Inferior parietal cortex (tissue), 1 donor: Measurements from ENCODE around the gene OSBPL7.
"Not testable (repeated sequence)": the region's sequence is repeated elsewhere in the genome, so short reads cannot be mapped to it uniquely, and the experiment has no call there.

Source experiments
- DNase-seq: peaks from one replicate; pipeline ENCODE4 v3.0.0-alpha.2; 2016; ENCODE audit errors: extremely low spot score

The OSBPL7 gene

DNA sequence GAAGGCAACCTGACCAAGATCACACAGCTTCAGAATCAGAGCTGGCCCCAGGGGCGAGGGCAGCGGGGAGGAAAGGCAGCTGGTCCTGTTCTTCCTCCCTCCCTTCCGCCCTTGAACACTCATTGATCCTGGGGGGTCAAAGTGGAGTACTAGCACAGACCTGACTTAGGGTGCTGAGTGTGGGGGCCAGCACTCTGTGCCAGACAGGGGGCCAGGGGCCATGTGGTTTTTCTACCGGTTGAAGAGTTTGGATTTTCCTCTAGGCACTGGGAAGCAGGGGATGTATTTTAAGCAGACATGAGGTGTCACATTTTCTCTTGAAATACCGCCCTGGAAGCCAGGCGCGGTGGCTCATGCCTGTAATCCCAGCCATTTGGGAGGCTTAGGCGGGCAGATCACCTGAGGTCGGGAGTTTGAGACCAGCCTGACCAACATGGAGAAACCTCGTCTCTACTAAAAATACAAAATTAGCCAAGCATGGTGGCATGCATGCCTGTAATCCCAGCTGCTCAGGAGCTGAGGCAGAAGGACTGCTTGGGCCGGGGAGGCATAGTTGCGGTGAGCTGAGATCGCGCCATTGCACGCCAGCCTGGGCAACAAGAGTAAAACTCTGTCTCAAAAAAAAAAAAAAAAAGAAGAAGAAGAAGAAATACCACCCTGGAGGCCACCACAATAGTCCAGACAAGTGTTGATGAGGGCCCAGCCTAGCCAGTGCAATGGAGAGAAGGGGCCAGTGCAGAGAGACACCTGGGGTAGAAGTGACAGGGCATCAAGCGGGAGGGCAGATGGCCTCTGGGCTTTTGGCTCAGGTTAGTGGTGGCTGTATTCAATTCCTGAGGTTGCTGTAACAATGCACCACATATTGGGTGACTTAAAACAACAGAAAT, 15.3 kb downstream of the OSBPL7 start:
- no peak for DNase-seq

DNA sequence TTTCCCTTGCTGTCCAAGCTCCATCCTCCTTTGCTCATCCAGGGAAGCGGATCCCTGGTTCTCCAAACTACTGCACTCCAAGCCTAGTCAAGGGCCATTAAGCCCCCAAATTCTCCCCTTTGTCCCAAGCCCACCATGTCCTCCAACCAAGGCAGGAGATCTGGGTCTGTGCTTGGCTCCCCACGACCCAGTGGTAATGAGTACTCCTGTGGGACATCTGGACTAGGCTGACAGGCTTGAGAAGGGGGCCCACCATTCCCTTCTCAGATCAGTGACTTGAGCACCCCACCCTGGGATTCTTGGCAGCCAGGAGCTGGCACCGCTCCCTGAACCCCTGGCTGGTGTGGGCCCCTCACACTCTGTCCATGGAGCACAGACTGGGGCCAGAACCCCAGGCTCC, 17.1 kb downstream of the OSBPL7 start:
- DNase-seq, result no peak

DNA sequence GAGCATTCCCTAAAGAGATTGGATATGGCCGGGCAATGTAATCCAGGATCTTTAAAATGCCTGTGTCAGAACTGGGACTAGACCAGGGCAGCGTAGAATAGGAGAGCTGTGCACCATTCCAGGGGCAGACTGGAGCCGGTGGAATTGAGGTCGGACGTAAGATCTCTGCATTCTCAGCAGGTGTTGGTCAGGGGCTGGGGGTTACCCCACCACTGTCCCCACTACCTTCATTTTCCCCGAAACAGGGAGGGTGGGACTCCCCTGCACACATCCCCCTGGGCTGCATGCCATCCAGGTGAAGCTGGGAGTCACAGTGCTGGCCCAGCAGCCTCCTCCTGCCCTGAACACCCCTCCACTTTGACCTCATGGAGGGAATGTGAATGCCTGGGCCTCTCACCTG, 17.8 kb downstream of the OSBPL7 start:
- no peak for DNase-seq

DNA sequence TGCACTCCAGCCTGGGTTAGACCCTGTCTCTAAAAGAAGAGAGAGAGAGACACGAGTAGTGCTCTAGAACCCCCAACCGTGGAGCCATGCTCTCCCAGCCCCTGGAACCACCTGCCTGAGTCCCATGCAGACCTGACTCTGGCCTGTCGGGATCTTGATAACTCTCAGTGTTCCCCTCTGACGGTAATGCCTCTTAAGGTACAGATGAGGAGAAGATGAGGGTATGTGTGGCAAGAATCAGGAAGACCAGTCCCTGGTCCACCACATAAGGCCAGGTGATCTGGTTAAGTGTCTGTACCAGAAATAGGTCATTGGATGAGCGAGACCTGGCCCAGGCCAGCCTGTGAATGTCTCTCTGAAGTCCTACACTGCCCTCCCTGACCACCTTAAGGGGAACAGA, 18.4 kb downstream of the OSBPL7 start:
- no peak for DNase-seq

DNA sequence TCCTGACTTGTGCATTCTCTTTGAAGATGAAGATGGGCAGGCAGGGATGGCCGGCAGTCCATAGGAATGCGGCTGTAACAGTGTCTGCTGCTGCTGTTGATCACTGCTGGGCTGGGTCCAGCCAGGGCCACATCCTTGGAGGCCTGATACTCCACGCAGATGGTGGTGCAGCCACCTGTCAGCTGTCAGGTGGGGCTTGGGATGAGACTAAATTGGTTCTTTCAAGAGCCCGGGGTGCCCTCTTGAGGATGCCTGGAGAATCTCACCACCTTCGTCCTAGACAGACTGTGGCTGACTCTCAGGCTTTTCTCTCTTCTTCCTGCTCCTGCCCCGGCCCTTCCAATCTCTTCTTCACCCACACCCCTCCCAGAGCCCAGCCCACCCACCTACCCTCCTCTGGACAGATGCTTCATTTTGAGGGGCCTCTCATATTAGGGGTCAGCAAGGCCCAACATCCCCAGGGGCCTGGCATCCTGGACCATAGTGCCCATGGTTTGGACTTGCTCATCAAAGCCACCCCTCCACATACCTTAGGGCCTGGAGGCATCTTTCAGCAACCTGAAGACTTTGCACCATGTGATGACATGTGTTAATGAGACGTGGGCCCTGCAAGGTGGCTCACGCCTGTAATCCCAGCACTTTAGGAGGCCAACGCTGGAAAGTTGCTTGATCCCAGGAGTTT, 19.1 kb downstream of the OSBPL7 start:
- DNase-seq, result peak; percentile 33

DNA sequence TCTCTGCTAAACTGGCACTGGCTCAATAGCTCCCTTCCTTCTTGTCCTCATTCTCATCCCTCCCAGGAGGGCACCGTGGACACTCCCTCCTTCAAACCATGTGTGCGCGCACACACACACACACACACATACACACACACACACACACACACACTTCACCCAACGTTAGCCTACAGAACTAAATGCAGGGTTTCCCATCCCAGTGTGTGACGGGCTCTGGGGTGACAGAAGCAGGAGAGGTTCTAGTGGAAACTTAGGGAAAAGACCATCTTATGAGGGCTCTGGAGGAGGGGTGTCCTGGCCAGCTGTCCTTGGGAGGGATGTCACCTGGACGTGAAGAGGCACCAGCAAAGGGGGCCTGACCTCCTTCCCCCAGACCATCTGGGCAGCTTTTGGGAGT, 19.7 kb downstream of the OSBPL7 start:
- no peak for DNase-seq

DNA sequence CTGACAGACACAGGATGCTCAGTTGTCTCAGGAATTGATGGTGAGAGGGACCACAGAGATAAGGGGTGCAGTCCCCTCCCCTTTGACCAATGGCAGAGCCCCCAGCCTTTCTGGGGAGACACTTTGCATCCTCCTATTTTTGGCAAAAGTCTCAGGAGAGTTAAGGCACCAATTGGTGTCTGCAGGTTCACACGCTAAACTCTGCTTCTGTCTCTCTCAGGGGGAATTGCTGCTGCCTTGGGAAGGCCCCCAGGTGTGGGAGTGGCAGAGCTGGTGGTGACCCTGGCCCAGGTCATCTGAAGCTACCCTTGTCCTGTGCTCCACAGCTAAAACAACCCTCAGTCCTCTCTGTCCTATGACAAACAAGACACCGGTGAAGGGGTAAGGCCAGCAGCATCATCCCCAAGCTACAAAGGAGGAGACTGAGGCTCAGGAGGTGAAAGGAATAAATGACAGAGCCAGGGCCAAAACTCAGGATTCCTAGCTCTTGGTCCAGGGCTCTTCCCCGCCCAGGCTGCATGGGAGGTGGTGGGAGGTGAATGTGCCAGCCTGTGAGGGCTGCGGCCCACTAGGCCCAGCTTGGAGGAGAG, 20.3 kb downstream of the OSBPL7 start:
- DNase-seq, result no peak

DNA sequence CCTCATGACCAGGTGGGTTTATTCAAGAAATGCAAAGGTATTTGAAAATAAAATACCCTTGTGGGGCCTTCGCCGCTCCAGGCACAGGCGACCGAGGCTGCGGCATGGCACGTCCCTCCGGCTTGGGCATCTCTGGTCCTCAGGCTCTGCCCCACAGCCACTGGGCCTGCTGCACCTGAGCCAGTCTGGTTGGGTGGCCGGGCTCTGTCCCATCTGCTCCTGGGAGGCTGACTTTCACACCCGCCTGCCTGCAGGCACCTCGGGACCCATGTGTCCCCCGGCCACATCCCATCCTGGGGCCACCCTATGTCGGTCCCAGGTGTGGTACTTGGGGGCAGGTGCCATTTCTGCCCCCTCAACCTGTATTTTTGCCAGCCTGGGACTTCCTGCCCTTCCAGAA, 20.9 kb downstream of the OSBPL7 start:
- DNase-seq, result no peak

DNA sequence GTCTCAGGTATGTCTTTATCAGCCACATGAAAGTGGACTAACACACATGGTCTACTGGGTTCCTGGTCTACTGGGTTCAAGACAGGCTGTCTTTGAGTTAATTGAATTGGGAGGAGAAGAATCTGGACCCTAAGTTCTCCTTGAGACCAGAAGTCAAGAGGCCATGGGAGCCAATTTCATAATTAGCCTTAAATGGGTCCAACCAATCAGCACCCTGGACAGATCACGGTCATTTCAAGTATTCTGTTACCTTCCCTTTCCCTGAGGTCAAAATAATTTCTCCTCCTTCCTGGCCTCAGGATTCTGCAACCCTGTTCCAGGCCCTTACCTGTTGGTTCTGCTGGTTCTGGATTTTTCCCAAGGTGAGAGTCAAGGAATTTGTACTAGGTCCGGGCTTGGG, 23.8 kb downstream of the OSBPL7 start:
- DNase-seq, result no peak

DNA sequence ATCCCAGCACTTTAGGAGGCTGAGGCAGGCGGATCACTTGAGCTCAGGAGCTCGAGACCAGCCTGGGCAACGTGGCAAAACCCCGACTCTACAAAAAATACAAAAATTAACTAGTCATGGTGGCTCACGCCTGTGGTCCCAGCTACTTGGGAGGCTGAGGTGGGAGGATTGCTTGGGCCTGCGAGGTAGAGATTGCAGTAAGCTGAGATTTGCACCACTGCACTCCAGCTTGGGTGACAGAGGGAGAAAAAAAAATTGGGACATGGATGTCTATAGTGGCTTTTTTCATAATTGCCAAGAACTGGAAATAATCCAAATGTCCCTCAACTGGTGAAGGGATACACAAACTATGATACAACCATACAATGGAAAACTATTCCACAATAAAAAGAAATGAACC, 28.6 kb downstream of the OSBPL7 start:
- DNase-seq, result no peak

DNA sequence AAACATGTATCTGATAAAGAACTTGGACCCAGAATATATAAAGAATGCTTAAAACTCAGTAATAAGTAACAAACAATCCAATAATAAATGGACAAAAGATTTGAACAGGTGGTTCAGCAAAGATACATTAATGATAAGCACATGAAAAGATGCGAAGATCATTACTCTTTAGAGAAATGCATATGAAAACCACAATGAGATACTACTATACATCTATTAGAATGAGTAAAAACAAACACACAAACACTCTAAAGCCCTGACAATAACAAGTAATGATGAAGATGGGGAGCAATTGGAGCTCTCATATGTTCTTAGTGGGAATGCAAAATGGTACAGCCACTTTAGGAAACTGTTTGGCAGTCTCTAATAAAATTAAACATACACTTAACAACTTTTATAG, 29.1 kb downstream of the OSBPL7 start:
- DNase-seq, result no peak

DNA sequence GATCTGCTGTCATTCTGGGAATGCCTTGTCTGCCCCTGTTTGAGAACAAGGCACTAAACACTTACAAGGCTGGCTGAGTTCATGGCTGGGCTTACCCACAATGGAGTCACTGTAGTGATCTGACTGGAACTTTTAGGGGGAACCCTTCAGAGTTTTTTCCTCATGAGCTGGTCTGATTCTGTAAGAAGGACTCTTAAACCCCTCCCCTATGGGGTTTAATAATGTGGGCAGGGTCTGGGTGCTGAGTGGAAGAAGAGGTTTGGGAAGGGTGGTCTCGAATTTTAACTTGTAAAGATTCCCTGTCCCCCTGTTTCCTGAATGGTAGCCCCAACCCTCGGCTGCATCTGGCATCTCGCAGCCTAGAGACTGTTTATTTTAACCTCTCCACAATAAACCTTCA, 30.6 kb downstream of the OSBPL7 start:
- DNase-seq, result no peak

DNA sequence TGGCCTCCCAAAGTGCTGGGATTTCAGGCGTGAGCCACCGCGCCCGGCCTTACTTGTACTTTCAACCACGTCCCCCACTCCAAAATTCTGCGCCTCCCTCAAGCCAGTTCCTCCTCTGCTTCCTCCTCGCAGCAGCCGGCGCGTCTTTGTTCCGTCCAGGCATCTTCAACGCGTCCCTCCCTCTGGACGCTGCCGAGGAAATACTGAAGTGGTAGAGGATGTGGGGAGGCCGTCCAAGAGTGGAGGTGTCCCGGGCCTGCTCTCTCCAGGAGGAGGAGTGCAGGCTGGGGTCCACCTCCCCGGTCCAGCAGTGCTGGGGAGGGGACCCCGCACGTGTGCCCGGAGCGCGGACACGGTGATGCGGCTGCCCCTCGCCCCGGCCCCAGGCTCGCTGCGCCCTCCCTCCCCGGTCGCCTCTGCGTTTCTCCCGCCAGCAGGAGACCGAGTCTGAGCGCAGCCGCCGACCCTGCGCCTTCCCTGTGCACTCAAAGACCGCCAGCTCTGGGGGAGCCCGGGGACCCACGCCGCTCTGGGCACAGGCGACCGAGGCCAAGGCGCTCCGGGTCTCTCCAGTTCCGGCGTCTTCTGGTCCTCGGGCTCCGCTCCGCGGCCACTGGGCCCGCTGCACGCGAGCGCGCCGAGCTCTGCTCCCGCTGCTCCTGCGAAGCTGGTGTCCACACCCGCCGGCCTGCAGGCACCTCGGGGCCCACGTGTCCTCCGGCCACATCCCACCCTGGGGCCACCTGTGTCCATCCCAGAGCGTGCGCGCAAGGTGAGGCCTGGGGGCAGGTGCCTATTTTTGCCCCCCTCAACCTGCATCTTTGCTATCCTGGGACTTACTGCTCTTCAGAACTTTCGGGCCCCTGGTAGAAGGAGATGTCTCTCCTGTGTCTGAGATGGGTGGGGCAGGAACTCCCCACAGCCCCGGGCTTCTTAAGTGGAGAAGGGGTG, 31.7 kb downstream of the OSBPL7 start:
- peak; percentile 23 for DNase-seq

DNA sequence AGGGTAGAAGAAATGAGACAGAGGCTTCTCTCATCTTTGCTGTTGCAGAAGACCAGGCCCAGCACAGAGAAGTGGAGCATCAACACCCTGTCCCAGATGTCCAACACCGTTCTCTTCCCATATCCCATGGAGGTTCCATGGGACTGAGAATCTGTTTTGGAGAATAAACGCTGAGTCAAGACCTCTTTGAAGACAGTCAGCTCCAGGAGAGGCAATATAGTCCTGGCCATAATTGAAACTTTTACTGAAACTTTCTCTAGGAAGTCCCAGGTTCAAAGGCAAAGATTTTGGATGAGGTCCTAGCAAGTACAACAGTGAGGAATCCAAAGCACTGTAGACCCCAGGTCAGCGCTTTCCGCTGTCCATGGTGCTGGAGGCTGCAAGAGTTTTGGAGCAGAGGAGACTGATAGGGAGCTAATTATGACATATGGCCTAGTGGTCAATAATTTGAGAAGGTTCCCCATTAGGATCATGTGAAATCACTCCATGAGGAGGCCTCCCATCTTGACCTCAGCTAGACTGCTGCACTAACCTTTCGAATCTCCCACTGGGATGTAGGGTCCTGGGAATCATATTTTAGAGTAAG, 36.0 kb downstream of the OSBPL7 start:
- no peak for DNase-seq

DNA sequence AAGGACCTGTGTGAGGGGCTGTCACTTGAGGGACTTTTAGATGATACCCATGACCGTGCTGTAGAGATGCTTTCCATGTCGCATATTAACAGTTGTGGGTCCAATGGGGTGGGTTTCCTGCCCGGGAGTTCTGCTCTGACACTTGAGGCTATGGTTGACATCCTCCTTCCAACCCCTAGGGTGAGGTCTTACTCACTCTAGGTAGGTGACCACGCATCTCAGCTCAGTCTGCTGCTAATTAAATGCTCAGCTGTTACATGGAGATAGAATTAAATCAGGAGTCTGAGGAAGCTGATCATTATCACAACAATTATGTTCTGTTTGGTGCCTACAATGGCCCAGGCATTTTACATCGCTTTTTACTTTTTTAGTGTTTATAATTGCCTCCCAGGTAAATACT, 40.2 kb downstream of the OSBPL7 start:
- DNase-seq, result no peak

DNA sequence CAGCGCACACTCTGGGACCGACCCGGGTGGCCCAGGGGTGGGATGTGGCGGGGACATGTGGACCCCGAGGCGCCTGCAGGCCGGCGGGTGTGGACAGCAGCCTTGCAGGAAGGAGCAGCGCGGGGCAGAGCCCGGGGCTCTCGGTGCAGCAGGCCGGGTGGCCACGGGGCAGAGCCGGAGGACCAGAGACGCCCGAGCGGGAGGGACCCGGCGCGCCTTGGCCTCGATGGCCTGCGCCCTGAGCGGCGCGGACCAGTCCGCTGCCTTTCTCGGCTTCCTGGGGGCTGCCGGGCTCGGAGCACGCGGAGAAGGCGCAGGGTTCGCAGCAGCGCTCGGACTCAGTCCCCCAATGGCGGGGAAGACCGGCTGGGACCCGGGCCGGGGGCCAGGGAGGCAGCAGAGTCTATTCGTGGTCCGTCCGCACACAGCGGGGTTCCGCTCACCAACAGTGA, 43.4 kb downstream of the OSBPL7 start:
- no peak for DNase-seq

DNA sequence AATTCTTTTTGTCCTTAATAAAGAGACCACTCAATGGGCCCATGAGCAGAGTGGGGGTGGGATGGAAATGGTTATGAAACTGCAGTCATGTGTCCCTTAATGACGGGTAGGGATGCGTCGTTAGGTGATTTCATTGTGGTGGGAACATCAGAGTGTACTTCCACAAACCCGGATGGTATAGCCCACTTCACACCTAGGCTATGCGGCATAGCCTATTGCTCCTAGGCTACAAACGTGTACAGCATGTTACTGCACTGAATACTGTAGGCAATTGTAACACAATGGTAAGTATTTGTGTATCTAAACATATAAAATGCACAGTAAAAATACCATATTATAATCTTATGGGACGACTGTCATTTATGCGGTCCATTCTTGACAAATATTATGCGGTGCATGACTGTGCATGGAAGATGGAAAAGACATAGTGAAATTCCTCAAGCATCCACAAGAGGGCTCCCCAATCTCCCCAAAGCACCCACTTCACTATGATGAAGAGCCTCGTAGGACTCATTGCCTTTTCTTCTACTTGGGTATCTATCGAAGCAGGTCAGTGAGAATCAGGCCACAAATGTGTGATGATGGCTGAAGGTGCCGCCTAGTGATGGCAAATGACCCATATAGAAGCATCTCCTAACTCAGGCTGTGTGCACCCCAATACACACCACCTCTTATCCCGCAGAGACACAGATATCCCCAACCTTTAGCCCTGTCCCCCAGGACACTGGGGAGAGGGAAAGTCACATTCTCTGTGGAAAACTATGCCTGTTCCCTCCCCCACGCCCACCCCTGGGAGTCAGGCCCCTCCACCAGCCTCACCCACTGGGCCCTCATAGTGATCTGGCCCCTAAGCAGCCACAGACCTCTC, 45.0 kb downstream of the OSBPL7 start:
- peak; percentile 40 for DNase-seq

DNA sequence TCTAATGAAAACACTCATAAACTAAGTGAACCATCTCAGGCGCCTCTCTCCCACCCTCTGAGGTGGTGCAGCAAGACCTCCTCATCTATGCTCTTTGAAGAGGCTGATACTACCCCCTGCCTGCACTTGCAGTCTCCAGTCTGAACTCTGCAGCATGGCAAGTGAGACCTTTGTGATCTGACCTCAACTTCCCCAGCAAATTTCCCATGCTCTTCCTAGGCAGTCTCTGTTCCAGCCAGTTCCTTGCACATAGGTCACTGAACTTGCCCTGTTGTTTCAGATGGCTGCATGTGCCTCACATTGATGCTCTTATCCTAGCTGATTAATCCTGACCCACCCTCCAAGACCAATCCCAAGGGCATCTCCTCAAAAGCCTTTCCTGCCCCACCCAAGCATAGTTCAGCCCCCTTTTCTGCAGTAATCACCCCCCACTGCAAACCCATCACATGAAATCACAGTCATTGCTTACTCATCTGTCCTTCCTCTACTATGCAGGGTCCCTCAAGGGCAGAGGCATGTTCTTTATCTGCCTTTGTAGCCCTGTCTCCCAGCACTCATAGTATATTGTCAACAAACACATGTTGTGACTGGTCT, 46.5 kb downstream of the OSBPL7 start:
- DNase-seq, result no peak

DNA sequence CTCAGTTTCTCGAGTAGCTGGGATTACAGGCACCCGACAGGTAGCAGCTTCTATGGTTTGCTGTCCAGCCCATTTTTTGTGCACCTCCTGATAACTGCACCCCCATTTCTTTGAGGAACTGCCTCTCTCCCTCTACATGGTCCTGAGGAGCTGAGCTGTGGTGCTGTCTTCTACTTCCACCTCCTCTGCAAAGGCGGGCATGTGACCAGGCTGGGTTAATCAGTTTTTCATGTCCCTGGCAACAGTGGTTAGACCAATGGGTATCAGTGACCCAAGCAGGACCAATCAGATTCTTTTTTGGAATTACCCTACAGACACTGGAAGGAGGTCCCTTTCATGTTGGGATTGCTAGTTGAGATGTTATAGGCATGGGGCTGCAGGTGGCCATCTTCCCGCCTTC, 47.3 kb downstream of the OSBPL7 start:
- DNase-seq, result no peak

DNA sequence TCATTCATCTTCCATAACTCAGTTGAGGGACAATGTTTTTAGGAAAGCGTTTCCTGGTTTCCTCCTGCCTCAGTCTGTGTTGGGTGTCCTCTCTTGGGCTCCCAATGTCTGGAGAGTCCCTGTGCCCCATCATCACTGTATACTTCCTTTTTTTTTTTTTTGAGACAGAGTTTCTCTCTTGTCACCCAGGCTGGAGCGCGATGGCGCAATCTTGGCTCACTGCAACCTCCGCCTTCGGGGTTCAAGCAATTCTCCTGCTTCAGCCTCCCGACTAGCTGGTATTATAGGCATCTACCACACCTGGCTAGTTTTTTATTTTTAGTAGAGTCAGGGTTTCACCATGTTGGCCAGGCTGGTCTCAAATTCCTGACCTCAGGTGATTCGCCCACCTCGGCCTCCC, 47.9 kb downstream of the OSBPL7 start:
- not testable (repeated sequence) for DNase-seq
